Measurements from ENCODE around the gene FLG2.

DNA sequence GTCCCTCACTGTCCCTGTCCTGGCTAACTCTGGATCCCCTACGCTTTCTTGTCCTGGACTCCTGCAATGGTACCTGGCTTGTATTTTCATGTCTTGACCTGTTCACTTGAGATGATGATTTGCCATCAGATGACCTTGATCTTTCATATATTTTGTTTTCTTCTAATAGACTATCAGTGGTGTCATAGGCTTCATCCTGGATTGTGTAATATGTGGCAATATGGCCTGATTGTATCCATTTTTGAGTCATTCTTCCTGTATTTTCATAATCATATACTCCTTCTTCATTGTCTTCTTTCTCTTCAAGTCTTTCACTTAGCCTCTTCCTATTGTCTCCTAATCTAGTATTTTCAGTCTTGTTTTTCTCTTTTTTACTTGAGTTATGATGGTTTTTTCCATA, 45.8 kb downstream of the FLG2 start:
- TF ChIP-seq POLR2A (IDR thresholded peaks at IDR 0.05) (no peak), CTCF (IDR thresholded peaks at IDR 0.05) (no peak), POLR2AphosphoS5 (IDR thresholded peaks at IDR 0.05) (no peak), EP300 (IDR thresholded peaks at IDR 0.05) (no peak)

All from upper lobe of left lung (tissue), 4 donors.